Fibroblast of the aortic adventitia (primary cell): ENCODE results near the gene PLAC9. TPM values are rescaled to one million over a fixed set of nuclear protein-coding genes. Genes with fewer than 3 reads are reported as not detected.
"Not testable (repeated sequence)": the region's sequence is repeated elsewhere in the genome, so short reads cannot be mapped to it uniquely, and the experiment has no call there.

Experiments
- DNase-seq: peaks from one replicate; pipeline ENCODE4 v3.0.0-alpha.2; 2010; ENCODE audit warnings: low read depth
- H3K4me3 ChIP-seq: 2 replicates; pipeline ENCODE4 v1.5.1; 2011; ENCODE audit warnings: low read depth, mild to moderate bottlenecking, control low read depth, low read length, moderate library complexity
- CTCF ChIP-seq: IDR thresholded peaks from 2 replicates; pipeline ENCODE4 v1.5.1; 2011; ENCODE audit warnings: mild to moderate bottlenecking, low read length, control low read depth, inconsistent platforms; ENCODE audit not compliant: insufficient read depth
- total RNA-seq: library from RNA; depleted of rRNA; stranded (reverse); fragments of >200 nt; gene quantifications from 2 replicates; pipeline ENCODE4 v1.2.3, GENCODE V29; 2012; ENCODE audit warnings: low replicate concordance

PLAC9 gene
- total RNA-seq, 1 donor: 32.1 TPM

GRCh38 chr10:80139265-80139664 lies 6.7 kb downstream of the PLAC9 start:
- H3K4me3 ChIP-seq: no peak overlapping the region
- TF ChIP-seq CTCF: no peak
- no peak for DNase-seq

GRCh38 chr10:80140251-80140650 lies 7.7 kb downstream of the PLAC9 start:
- no peak for TF ChIP-seq CTCF
- DNase-seq: no peak
- no peak overlapping the region for H3K4me3 ChIP-seq

GRCh38 chr10:80141696-80142460 lies 9.3 kb downstream of the PLAC9 start:
- no peak for TF ChIP-seq CTCF
- H3K4me3 ChIP-seq: no peak overlapping the region
- no peak for DNase-seq

GRCh38 chr10:80144067-80144695 lies 11.7 kb downstream of the PLAC9 start:
- TF ChIP-seq CTCF: no peak
- DNase-seq: no peak
- H3K4me3 ChIP-seq: no peak overlapping the region

- H3K4me3 ChIP-seq: no peak overlapping the region
- no peak for TF ChIP-seq CTCF
- no peak for DNase-seq
Measured at GRCh38 chr10:80144696-80145131, 12.2 kb downstream of the PLAC9 start.

- peak; percentile 86 for DNase-seq
- not testable (repeated sequence) for H3K4me3 ChIP-seq
Measured at GRCh38 chr10:80145406-80146308, 13.1 kb downstream of the PLAC9 start.

- no peak for TF ChIP-seq CTCF
- no peak for DNase-seq
- H3K4me3 ChIP-seq: no peak overlapping the region
Measured at GRCh38 chr10:80146918-80147317, 14.4 kb downstream of the PLAC9 start.
